ENCODE results near the gene PRKCA. TPM values are rescaled to one million over a fixed set of nuclear protein-coding genes. Genes with fewer than 3 reads are reported as not detected.

The PRKCA gene
- total and polyA plus RNA-seq, 3 experiments from 2014 or later: 1.8 to 74.1 (median 73.9) TPM

DNA sequence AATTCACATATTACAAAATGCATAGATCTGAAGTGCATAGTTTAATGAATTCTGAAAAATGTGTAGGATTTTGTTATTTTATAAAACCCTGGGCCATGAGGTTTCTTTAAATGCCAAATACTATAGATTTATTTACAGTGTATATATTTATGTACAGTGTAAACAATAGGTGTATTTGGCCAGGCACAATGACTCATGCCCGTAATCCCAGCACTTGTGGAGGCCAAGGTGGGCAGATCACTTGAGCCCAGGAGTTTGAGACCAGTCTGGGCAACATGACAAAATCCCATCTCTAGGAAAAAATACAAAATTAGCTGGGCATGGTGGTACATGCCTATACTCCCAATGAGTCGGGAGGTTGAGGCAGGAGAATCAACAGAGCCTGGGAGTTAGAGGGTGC lies 249.4 kb downstream of the PRKCA start:
- Mint-ChIP-seq H3K4me3 (no peak overlapping the region), H3K9me3 (no peaks in the 10 kb centered on the region), H3K4me1 (peaks cover 23 to 30% (median 26%) of the 10 kb centered on the region in 3 donors), H3K36me3 (peaks cover 0 to 3% (median 0%) of the 10 kb centered on the region in 3 donors), H3K27me3 (peaks cover 0 to 2% of the 10 kb centered on the region in 2 donors), H3K27ac (no peak overlapping the region)
- Histone ChIP-seq H3K4me3 (ENCODE audit: low read length) (no peak overlapping the region), H3K27me3 (ENCODE audit: insufficient read depth, low read length, poor library complexity, severe bottlenecking) (no peaks in the 10 kb centered on the region), H3K9me3 (ENCODE audit: low read length) (no peaks in the 10 kb centered on the region), H3K4me1 (ENCODE audit: insufficient read depth, low read length) (peaks cover 22% of the 10 kb centered on the region), H3K36me3 (ENCODE audit: insufficient read depth, low read length) (no peaks in the 10 kb centered on the region), H3K27ac (ENCODE audit: low read depth, low read length) (no peak overlapping the region)
- CTCF ChIA-PET: no interaction called here
- no peak for DNase-seq
- POLR2A ChIA-PET: no interaction called here

GRCh38 chr17:66552371-66552770 lies 250.0 kb downstream of the PRKCA start:
- Mint-ChIP-seq H3K36me3 (peaks cover 0 to 3% (median 0%) of the 10 kb centered on the region in 3 donors), H3K9me3 (no peaks in the 10 kb centered on the region), H3K4me1 (peaks cover 18 to 24% (median 21%) of the 10 kb centered on the region in 3 donors), H3K4me3 (no peak overlapping the region), H3K27me3 (peaks cover 0 to 2% of the 10 kb centered on the region in 2 donors), H3K27ac (peak overlapping the region in 1 of 8 donors; percentile 23)
- CTCF ChIA-PET: interaction anchor here (1.5 kb wide), 1 partner anchor 15 kb away, joined by 4 read pairs; no protein-coding TSS in a partner anchor
- POLR2A ChIA-PET: no interaction called here
- Histone ChIP-seq H3K4me1 (ENCODE audit: insufficient read depth, low read length) (peaks cover 17% of the 10 kb centered on the region), H3K9me3 (ENCODE audit: low read length) (no peaks in the 10 kb centered on the region), H3K27me3 (ENCODE audit: insufficient read depth, low read length, poor library complexity, severe bottlenecking) (no peaks in the 10 kb centered on the region), H3K36me3 (ENCODE audit: insufficient read depth, low read length) (no peaks in the 10 kb centered on the region), H3K4me3 (ENCODE audit: low read length) (no peak overlapping the region), H3K27ac (ENCODE audit: low read depth, low read length) (no peak overlapping the region)
- no peak for DNase-seq

- no peaks in the 10 kb centered on the region for H3K36me3 ChIP-seq (ENCODE audit: insufficient read depth, low read length)
- H3K9me3 Mint-ChIP-seq: no peaks in the 10 kb centered on the region
- H3K36me3 Mint-ChIP-seq: peaks cover 0 to 3% (median 0%) of the 10 kb centered on the region in 3 donors
- no peaks in the 10 kb centered on the region for H3K4me1 ChIP-seq (ENCODE audit: insufficient read depth, low read length)
- H3K27me3 Mint-ChIP-seq: peaks cover 0 to 2% of the 10 kb centered on the region in 2 donors
- H3K4me1 Mint-ChIP-seq: peaks cover 0 to 8% (median 4%) of the 10 kb centered on the region in 3 donors
- no peak overlapping the region for H3K4me3 Mint-ChIP-seq
- DNase-seq: no peak
- H3K4me3 ChIP-seq (ENCODE audit: low read length): no peak overlapping the region
- no peak overlapping the region for H3K27ac ChIP-seq (ENCODE audit: low read depth, low read length)
- H3K27me3 ChIP-seq (ENCODE audit: insufficient read depth, low read length, poor library complexity, severe bottlenecking): no peaks in the 10 kb centered on the region
- ChIA-PET CTCF (no interaction called here), POLR2A (no interaction called here)
- H3K9me3 ChIP-seq (ENCODE audit: low read length): no peaks in the 10 kb centered on the region
- H3K27ac Mint-ChIP-seq: no peak overlapping the region
Measured at GRCh38 chr17:66555605-66556004, 253.2 kb downstream of the PRKCA start.

DNA sequence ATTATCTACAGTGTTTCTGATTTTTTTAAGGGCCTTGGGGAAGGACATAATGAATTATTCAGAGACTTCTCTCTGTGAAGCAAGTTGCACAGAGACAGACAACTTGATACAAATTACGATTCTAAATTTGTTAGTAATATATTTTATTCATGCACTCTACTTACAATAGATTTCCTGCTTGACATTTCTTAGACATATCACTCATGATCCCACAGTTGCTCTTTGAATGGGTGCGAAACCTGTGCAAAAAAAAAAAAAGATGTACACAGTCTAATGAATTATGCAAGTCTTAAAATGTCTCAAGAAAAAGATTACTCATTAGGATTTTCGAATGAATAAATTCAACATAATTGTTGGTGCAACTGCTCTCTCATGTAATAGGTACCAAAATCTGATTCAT lies 254.8 kb downstream of the PRKCA start:
- no peak for DNase-seq
- Histone ChIP-seq H3K4me1 (ENCODE audit: insufficient read depth, low read length) (no peaks in the 10 kb centered on the region), H3K9me3 (ENCODE audit: low read length) (no peaks in the 10 kb centered on the region), H3K4me3 (ENCODE audit: low read length) (no peak overlapping the region), H3K27me3 (ENCODE audit: insufficient read depth, low read length, poor library complexity, severe bottlenecking) (no peaks in the 10 kb centered on the region), H3K36me3 (ENCODE audit: insufficient read depth, low read length) (no peaks in the 10 kb centered on the region), H3K27ac (ENCODE audit: low read depth, low read length) (no peak overlapping the region)
- ChIA-PET POLR2A (no interaction called here), CTCF (interaction anchor here (1.0 kb wide), 1 partner anchor 10 kb away, joined by 4 read pairs; no protein-coding TSS in a partner anchor)
- peaks cover 0 to 3% (median 0%) of the 10 kb centered on the region in 3 donors for H3K36me3 Mint-ChIP-seq
- no peaks in the 10 kb centered on the region for H3K9me3 Mint-ChIP-seq
- H3K27ac Mint-ChIP-seq: no peak overlapping the region
- H3K4me3 Mint-ChIP-seq: no peak overlapping the region
- peaks cover 0 to 2% of the 10 kb centered on the region in 2 donors for H3K27me3 Mint-ChIP-seq
- H3K4me1 Mint-ChIP-seq: peaks cover 0 to 8% (median 4%) of the 10 kb centered on the region in 3 donors

DNA sequence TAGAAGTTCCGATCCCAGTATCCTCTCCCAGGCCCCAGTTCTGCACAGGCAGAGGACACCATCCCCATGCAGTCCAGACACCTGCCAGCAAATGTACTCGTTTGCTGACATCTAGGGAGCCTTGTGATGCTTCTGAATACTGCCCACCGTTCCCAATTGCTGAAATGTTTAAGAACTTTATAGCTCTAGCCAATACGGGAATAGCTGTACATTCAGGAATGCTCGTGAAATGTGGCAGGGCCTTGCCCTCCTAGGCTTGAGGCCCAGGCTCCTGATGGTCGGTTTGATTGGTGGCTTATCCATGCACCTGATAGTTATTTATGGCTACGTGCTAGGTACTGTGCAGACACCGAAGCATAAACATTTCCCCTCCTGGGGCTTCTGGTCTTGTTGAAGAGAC lies 255.5 kb downstream of the PRKCA start:
- Histone ChIP-seq H3K27ac (ENCODE audit: low read depth, low read length) (no peak overlapping the region), H3K4me3 (ENCODE audit: low read length) (no peak overlapping the region), H3K4me1 (ENCODE audit: insufficient read depth, low read length) (no peaks in the 10 kb centered on the region), H3K27me3 (ENCODE audit: insufficient read depth, low read length, poor library complexity, severe bottlenecking) (no peaks in the 10 kb centered on the region), H3K36me3 (ENCODE audit: insufficient read depth, low read length) (no peaks in the 10 kb centered on the region), H3K9me3 (ENCODE audit: low read length) (no peaks in the 10 kb centered on the region)
- ChIA-PET CTCF (interaction anchor here (1.0 kb wide), 1 partner anchor 9 kb away, joined by 4 read pairs; no protein-coding TSS in a partner anchor), POLR2A (no interaction called here)
- Mint-ChIP-seq H3K4me3 (no peak overlapping the region), H3K27me3 (peaks cover 0 to 2% of the 10 kb centered on the region in 2 donors), H3K4me1 (peaks cover 0 to 8% (median 4%) of the 10 kb centered on the region in 3 donors), H3K9me3 (no peaks in the 10 kb centered on the region), H3K27ac (no peak overlapping the region), H3K36me3 (peaks cover 0 to 3% (median 0%) of the 10 kb centered on the region in 3 donors)
- DNase-seq: no peak

DNA sequence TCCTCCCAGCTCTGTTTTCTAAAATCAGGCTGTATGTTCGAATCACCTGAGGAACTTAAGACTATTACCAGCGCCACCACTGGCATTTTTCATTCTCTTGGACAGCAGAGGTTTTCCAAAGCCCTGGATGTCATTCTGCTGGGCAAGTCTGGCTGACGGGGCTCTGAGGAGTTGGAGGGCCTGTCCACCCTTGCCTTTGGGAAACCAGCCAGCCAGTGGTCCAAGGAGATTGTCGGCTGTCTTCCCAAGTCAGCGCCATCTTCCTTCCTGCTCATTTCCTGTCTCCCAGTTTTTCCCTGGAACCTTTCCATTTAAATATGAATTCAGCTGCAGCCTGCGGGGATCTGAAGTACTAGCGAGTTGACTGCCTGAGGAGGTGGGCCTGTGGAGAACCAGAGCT lies 258.3 kb downstream of the PRKCA start:
- Mint-ChIP-seq H3K36me3 (no peaks in the 10 kb centered on the region), H3K9me3 (no peaks in the 10 kb centered on the region), H3K27ac (no peak overlapping the region), H3K27me3 (no peaks in the 10 kb centered on the region), H3K4me1 (peaks cover 2 to 12% (median 7%) of the 10 kb centered on the region in 3 donors), H3K4me3 (no peak overlapping the region)
- Histone ChIP-seq H3K27me3 (ENCODE audit: insufficient read depth, low read length, poor library complexity, severe bottlenecking) (no peaks in the 10 kb centered on the region), H3K4me3 (ENCODE audit: low read length) (no peak overlapping the region), H3K9me3 (ENCODE audit: low read length) (no peaks in the 10 kb centered on the region), H3K36me3 (ENCODE audit: insufficient read depth, low read length) (no peaks in the 10 kb centered on the region), H3K27ac (ENCODE audit: low read depth, low read length) (no peak overlapping the region), H3K4me1 (ENCODE audit: insufficient read depth, low read length) (no peaks in the 10 kb centered on the region)
- CTCF ChIA-PET: no interaction called here
- POLR2A ChIA-PET: no interaction called here
- DNase-seq: no peak

DNA sequence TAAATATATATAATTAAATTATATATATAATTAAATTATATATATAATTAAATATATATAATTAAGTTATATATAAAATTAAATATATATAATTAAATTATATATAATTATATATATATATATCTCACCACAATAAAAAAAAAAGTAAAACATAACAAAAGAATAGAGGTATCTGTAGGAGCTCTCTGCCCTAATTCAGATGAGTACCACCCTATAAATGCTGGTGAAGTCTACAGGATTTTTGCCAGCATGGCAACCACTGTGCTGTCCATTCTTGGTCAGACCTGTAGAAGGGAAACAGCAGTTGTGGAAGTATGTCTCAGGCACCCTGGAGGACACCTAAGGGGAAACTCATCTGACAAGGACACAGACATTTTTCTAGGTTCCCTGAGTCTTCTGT lies 259.7 kb downstream of the PRKCA start:
- H3K27ac ChIP-seq (ENCODE audit: low read depth, low read length): no peak overlapping the region
- peaks cover 4 to 18% (median 15%) of the 10 kb centered on the region in 3 donors for H3K4me1 Mint-ChIP-seq
- H3K4me1 ChIP-seq (ENCODE audit: insufficient read depth, low read length): no peaks in the 10 kb centered on the region
- DNase-seq: no peak
- H3K27ac Mint-ChIP-seq: peak overlapping the region in 1 of 8 donors; percentile 26
- CTCF ChIA-PET: no interaction called here
- no peaks in the 10 kb centered on the region for H3K27me3 Mint-ChIP-seq
- H3K36me3 ChIP-seq (ENCODE audit: insufficient read depth, low read length): no peaks in the 10 kb centered on the region
- no peaks in the 10 kb centered on the region for H3K9me3 Mint-ChIP-seq
- H3K4me3 ChIP-seq (ENCODE audit: low read length): no peak overlapping the region
- H3K9me3 ChIP-seq (ENCODE audit: low read length): no peaks in the 10 kb centered on the region
- H3K4me3 Mint-ChIP-seq: no peak overlapping the region
- POLR2A ChIA-PET: no interaction called here
- no peaks in the 10 kb centered on the region for H3K27me3 ChIP-seq (ENCODE audit: insufficient read depth, low read length, poor library complexity, severe bottlenecking)
- no peaks in the 10 kb centered on the region for H3K36me3 Mint-ChIP-seq

DNA sequence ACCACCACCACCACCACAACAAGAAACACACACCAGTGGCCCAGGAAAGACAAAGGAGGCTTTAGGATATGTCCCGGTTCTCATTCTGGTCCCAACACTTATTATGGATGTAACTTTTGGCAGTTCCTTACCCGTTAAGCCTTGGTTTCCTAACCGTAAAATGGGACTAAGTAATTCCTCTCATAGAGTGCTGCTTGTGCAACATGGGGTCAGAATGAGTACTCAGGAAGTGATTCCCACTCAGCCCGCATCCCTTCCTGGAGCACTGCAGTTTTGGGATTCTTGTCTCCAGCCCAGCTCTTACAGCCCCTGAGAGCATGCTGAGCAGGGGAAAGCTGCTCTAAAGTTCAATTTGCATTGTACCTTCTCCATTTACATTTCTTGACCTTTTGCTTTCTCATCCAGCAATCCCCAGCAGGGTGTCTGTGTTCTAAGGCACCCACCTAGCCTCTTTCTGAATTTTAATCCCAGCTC lies 262.6 kb downstream of the PRKCA start:
- Histone ChIP-seq H3K27ac (ENCODE audit: low read depth, low read length) (no peak overlapping the region), H3K4me3 (ENCODE audit: low read length) (no peak overlapping the region), H3K27me3 (ENCODE audit: insufficient read depth, low read length, poor library complexity, severe bottlenecking) (no peaks in the 10 kb centered on the region), H3K9me3 (ENCODE audit: low read length) (no peaks in the 10 kb centered on the region), H3K36me3 (ENCODE audit: insufficient read depth, low read length) (no peaks in the 10 kb centered on the region), H3K4me1 (ENCODE audit: insufficient read depth, low read length) (no peaks in the 10 kb centered on the region)
- Mint-ChIP-seq H3K27ac (peak overlapping the region in 1 of 8 donors; percentile 61), H3K4me3 (no peak overlapping the region), H3K36me3 (no peaks in the 10 kb centered on the region), H3K27me3 (no peaks in the 10 kb centered on the region), H3K4me1 (peaks cover 5 to 24% (median 15%) of the 10 kb centered on the region in 3 donors), H3K9me3 (no peaks in the 10 kb centered on the region)
- CTCF ChIA-PET: no interaction called here
- no peak for DNase-seq
- POLR2A ChIA-PET: no interaction called here

Measured in CD8-positive, alpha-beta memory T cell (primary cell).